ENCODE data around the gene DMWD. TPM values are rescaled to one million over a fixed set of nuclear protein-coding genes. Genes with fewer than 3 reads are reported as not detected.

DMWD gene
- total and polyA plus RNA-seq, 2 of the 13 experiments (the other 11 are each of a cell fraction or from before 2014, with no cell fraction given) = 10.3 to 14.9 TPM

GRCh38 chr19:45768984-45769782 lies 23.5 kb downstream of the DMWD start, which contains the start of gene SIX5 (continued):
- TF ChIP-seq FOXP4 (CRISPR knock-in tag; IDR thresholded peaks at IDR 0.05) (peak; percentile 67), SAP130 (CRISPR knock-in tag; IDR thresholded peaks at IDR 0.05; ENCODE audit: low read depth) (peak; percentile 88), ZNF414 (CRISPR knock-in tag; IDR thresholded peaks at IDR 0.05) (no peak), TP53 (CRISPR knock-in tag; conservative IDR thresholded peaks at IDR 0.05) (no peak), MATR3 (CRISPR knock-in tag; IDR thresholded peaks at IDR 0.05) (no peak), MAX (IDR thresholded peaks at IDR 0.05) (peak; percentile 90), ZNF589 (CRISPR knock-in tag; conservative IDR thresholded peaks at IDR 0.05) (peak; percentile 45; the same call in 1 of the 2 replicates), ATF4 (CRISPR knock-in tag; IDR thresholded peaks at IDR 0.05) (peak in 1 of 2 experiments; percentile 81; a peak in 2 of 4 replicates), PCBP2 (optimal IDR thresholded peaks at IDR 0.05; ENCODE audit: low read depth, low read length, poor library complexity, severe bottlenecking) (no peak), NCOA2 (CRISPR knock-in tag; IDR thresholded peaks at IDR 0.05) (peak; percentile 42; the same call in 1 of the 2 replicates), TRAFD1 (CRISPR knock-in tag; IDR thresholded peaks at IDR 0.05; ENCODE audit: borderline replicate concordance) (no peak), DMTF1 (CRISPR knock-in tag; IDR thresholded peaks at IDR 0.05) (no peak), ZMYM2 (CRISPR knock-in tag; IDR thresholded peaks at IDR 0.05) (no peak), HNRNPL (IDR thresholded peaks at IDR 0.05; ENCODE audit: low read depth, low read length) (peak; percentile 44), FOSL2 (CRISPR knock-in tag; IDR thresholded peaks at IDR 0.05) (no peak), KDM4B (CRISPR knock-in tag; IDR thresholded peaks at IDR 0.05) (peak; percentile 79), HMGA1 (CRISPR knock-in tag; conservative IDR thresholded peaks at IDR 0.05) (no peak), KAT7 (CRISPR knock-in tag; IDR thresholded peaks at IDR 0.05; ENCODE audit: borderline replicate concordance) (no peak), ZNF710 (CRISPR knock-in tag; IDR thresholded peaks at IDR 0.05; ENCODE audit: borderline replicate concordance) (no peak)
